ENCODE measurements around the gene EME1. TPM values are rescaled to one million over a fixed set of nuclear protein-coding genes. Genes with fewer than 3 reads are reported as not detected.

The EME1 gene
- total RNA-seq, 4 donors from 2014 or later = 1.7 to 3.4 TPM; not detected in 2

- DNase-seq = no peak
- intact Hi-C loops (cut with DNase I; ENCODE audit: low total_unique reads) = no loop called here
- Histone ChIP-seq H3K27me3 (no peaks in the 10 kb centered on the region), H3K9me3 (no peaks in the 10 kb centered on the region), H3K27ac (no peak overlapping the region), H3K4me3 (no peak overlapping the region), H3K36me3 (no peaks in the 10 kb centered on the region), H3K4me1 (peaks cover 0 to 8% of the 10 kb centered on the region in 2 donors)
- no peak for TF ChIP-seq CTCF (IDR thresholded peaks at IDR 0.05)
- TF ChIP-seq POLR2A (IDR thresholded peaks at IDR 0.05) = no peak
Observed at GRCh38 chr17:50371526-50371925, 1.5 kb upstream of the EME1 start.

GRCh38 chr17:50372222-50372757 lies 739 bp upstream of the EME1 start:
- H3K27me3 ChIP-seq = no peaks in the 10 kb centered on the region
- intact Hi-C loops (cut with DNase I; ENCODE audit: low total_unique reads) = no loop called here
- peak overlapping the region; percentile 65 to 98 for H3K4me3 ChIP-seq
- H3K4me1 ChIP-seq = peaks cover 0 to 8% of the 10 kb centered on the region in 2 donors
- no peaks in the 10 kb centered on the region for H3K36me3 ChIP-seq
- no peak for DNase-seq
- no peaks in the 10 kb centered on the region for H3K9me3 ChIP-seq
- peak overlapping the region; percentile 90 to 96 for H3K27ac ChIP-seq
- TF ChIP-seq CTCF (IDR thresholded peaks at IDR 0.05) = no peak
- TF ChIP-seq POLR2A (IDR thresholded peaks at IDR 0.05) = no peak

- intact Hi-C loops (cut with DNase I; ENCODE audit: low total_unique reads) = no loop called here
- no peak for DNase-seq
- Histone ChIP-seq H3K4me3 (no peak overlapping the region), H3K4me1 (peaks cover 0 to 8% of the 10 kb centered on the region in 2 donors), H3K36me3 (no peaks in the 10 kb centered on the region), H3K27ac (no peak overlapping the region), H3K27me3 (no peaks in the 10 kb centered on the region), H3K9me3 (no peaks in the 10 kb centered on the region)
- TF ChIP-seq POLR2A (IDR thresholded peaks at IDR 0.05) (no peak), CTCF (IDR thresholded peaks at IDR 0.05) (no peak)
Observed at GRCh38 chr17:50373705-50374104, 676 bp downstream of the EME1 start.

GRCh38 chr17:50375858-50376538 lies 3.0 kb downstream of the EME1 start:
- Histone ChIP-seq H3K4me3 (no peak overlapping the region), H3K27me3 (no peaks in the 10 kb centered on the region), H3K36me3 (no peaks in the 10 kb centered on the region), H3K27ac (no peak overlapping the region), H3K9me3 (no peaks in the 10 kb centered on the region), H3K4me1 (peaks cover 0 to 8% of the 10 kb centered on the region in 2 donors)
- TF ChIP-seq POLR2A (IDR thresholded peaks at IDR 0.05) (no peak), CTCF (IDR thresholded peaks at IDR 0.05) (no peak)
- intact Hi-C loops (cut with DNase I; ENCODE audit: low total_unique reads) = no loop called here
- DNase-seq = no peak

- Histone ChIP-seq H3K4me1 (no peaks in the 10 kb centered on the region), H3K36me3 (no peaks in the 10 kb centered on the region), H3K27ac (no peak overlapping the region), H3K9me3 (no peaks in the 10 kb centered on the region), H3K27me3 (no peaks in the 10 kb centered on the region), H3K4me3 (no peak overlapping the region)
- TF ChIP-seq CTCF (IDR thresholded peaks at IDR 0.05) (no peak), POLR2A (IDR thresholded peaks at IDR 0.05) (no peak)
- no peak for DNase-seq
- intact Hi-C loops (cut with DNase I; ENCODE audit: low total_unique reads) = no loop called here
Observed at GRCh38 chr17:50379351-50380132, 6.5 kb downstream of the EME1 start.

All from uterus (tissue), 4 donors.